ENCODE data around the gene MALAT1. TPM values are rescaled to one million over a fixed set of nuclear protein-coding genes. Genes with fewer than 3 reads are reported as not detected.

MALAT1 gene
- total RNA-seq, 1 donor from 2014 or later, result 5,781 TPM

GRCh38 chr11:65529475-65530156 is 30.8 kb downstream of the MALAT1 start:
- intact Hi-C loops (cut with DNase I), result no loop called here
- no peak for ATAC-seq

DNA sequence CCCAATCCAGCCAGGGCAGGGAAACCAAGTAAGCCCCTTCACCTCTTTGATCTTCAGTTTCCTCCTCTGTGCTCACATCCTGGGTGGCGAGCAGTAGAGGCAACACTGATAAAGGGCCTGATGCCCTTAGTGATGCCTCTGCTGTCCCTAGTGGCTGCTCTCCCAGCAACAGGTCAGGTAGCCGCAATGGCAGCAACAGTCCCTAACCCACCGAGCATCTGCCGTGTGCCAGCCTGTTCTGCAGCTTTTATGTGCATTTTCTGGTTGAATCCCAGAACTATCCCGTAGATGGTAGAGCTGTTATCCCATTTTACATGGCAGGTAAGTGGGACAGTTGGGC is 31.3 kb downstream of the MALAT1 start:
- intact Hi-C loops (cut with DNase I), result no loop called here
- no peak for DNase-seq (ENCODE audit: missing footprints)

More at GRCh38 chr11:65529475-65530156, 30.8 kb downstream of the MALAT1 start:
- no peak for DNase-seq (ENCODE audit: missing footprints)

DNA sequence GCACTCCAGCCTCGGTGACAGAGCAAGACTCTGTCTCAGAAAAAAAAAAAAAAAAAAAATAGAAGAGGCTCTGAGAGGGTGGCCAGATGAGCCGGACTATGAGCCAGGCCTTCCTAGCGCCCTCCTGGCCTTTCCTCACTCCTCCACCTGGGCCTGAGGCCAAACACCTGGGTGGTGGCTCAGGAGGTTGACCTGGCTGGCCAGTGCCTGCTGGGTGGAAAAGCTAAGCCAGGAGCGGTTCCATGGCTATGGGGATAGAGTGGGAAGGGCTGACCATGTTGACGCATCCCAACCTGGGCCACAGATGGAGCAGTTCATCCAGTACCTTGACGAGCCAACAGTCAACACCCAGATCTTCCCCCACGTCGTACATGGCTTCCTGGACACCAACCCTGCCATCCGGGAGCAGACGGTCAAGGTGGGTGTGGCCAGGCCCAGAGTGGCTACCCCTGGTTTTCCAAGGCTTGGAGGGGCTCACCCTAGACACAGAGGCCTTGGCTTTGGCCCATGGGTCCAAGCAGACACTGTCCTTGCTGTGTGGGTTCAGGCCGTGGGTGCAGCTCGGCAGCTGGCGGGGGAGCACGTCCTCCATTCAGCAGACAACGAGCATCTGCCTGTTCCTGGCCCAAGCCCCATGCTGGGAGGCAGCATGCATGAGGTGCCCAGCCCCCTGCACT is 33.7 kb downstream of the MALAT1 start:
- DNase-seq (ENCODE audit: missing footprints) (no peak), ATAC-seq (no peak)
- intact Hi-C loops (cut with DNase I), result no loop called here

More for the DNA sequence above, 31.3 kb downstream of the MALAT1 start:
- no peak for ATAC-seq

DNA sequence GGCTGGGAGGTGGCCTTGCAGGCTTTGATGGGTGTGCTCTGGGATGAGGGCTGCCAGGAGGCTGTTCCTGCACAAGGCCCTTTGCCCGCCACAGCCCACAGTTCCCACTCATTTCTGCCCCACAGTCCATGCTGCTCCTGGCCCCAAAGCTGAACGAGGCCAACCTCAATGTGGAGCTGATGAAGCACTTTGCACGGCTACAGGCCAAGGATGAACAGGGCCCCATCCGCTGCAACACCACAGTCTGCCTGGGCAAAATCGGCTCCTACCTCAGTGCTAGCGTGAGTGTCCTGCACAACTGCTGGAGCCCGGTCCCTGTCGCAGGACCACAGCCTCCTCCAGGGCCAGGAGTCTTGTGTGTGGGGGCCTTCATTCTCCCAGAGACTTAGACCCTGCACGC is 36.3 kb downstream of the MALAT1 start:
- DNase-seq (ENCODE audit: missing footprints) (no peak), ATAC-seq (no peak)
- intact Hi-C loops (cut with DNase I), result no loop called here

- intact Hi-C loops (cut with DNase I), result no loop called here
- DNase-seq (ENCODE audit: missing footprints), result no peak
- no peak for ATAC-seq
These were observed 37.8 kb downstream of the MALAT1 start for GRCh38 chr11:65536412-65537295.

DNA sequence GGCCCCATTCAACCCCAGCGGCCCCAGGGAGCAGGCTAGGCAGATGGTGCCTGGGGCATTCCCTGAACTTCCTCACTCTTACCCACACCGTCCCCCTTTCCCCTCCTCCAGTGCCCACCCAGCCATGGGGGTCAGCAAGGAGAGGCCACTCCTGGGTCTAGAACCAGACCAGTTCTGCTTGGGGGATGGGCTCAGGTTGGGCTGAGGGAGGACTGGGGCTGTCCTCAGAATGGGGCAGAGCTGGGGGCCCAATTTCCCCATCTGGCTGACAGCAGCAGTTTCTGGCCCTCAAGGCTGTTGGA is 38.4 kb downstream of the MALAT1 start:
- ATAC-seq, result no peak
- no peak for DNase-seq (ENCODE audit: missing footprints)
- intact Hi-C loops (cut with DNase I), result no loop called here

GRCh38 chr11:65537620-65538231 is 38.9 kb downstream of the MALAT1 start:
- ATAC-seq, result no peak
- DNase-seq (ENCODE audit: missing footprints), result no peak
- intact Hi-C loops (cut with DNase I), result no loop called here

DNA sequence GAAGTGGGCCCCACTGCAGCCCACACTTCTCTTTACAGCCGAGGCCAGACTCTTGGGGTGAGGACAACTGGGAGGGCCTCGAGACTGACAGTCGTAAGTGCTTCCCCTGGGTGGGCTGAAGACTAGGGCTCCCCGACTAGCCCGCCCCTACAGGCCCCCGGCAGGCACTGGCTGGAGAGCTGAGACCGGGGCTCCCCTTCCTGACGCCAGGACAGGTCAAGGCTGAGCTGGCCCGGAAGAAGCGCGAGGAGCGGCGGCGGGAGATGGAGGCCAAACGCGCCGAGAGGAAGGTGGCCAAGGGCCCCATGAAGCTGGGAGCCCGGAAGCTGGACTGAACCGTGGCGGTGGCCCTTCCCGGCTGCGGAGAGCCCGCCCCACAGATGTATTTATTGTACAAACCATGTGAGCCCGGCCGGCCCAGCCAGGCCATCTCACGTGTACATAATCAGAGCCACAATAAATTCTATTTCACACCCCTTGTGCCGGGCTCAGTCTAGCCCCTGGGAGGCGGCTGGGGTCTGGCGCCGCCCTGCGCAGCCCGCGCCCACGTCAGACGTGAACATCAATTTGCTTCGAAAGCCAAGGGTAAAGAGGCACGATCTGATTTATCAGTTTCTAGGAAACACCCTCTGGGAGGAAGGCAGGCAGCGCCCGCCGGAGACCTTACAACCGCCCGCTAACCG is 39.5 kb downstream of the MALAT1 start:
- intact Hi-C loops (cut with DNase I), result no loop called here
- DNase-seq (ENCODE audit: missing footprints) (no peak), ATAC-seq (no peak)

- DNase-seq (ENCODE audit: missing footprints) (no peak), ATAC-seq (no peak)
- intact Hi-C loops (cut with DNase I), result no loop called here
These were observed 40.3 kb downstream of the MALAT1 start for GRCh38 chr11:65538915-65539743.

DNA sequence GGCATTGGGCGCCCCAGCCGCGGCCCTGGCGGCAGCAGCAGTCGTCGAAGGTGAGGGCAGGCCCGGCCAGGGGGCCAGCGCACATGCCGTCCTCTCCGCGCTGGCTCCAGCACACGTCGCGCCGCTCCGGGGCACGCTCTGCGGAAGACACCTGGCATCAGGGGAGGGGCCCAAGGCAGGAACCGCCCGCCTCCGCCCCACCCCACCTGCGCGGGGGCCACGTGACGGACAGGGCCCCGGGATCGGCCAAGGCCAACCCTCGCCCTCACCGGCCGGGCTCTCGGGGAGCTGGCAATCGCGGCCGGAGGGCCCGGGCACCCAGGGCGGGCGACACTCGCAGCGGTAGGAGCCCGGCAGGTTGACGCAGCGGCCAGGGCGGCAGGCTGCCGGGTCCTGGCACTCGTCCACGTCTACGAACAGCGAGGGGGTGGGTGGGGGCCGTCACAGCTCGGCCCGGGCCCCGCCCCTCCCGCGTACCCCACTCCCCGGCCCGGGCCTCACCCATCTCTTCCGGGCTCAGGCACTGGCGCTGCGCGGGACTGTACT is 41.0 kb downstream of the MALAT1 start:
- intact Hi-C loops (cut with DNase I), result loop anchor here (1.0 to 2.0 kb wide), 4 partner anchors 17 to 75 kb away; partner anchors contain the start of genes MAP3K11 and PCNX3
- DNase-seq (ENCODE audit: missing footprints) (no peak), ATAC-seq (peak; percentile 6)

GRCh38 chr11:65540290-65541092 is 41.6 kb downstream of the MALAT1 start:
- intact Hi-C loops (cut with DNase I), result loop anchor here (1.0 to 2.0 kb wide), 5 partner anchors 17 to 74 kb away; partner anchors contain the start of genes MAP3K11, PCNX3 and ZNRD2
- DNase-seq (ENCODE audit: missing footprints), result peak; percentile 97
- ATAC-seq, result peak; percentile 94

GRCh38 chr11:65541093-65541982 is 42.5 kb downstream of the MALAT1 start:
- DNase-seq (ENCODE audit: missing footprints) (no peak), ATAC-seq (no peak)
- intact Hi-C loops (cut with DNase I), result loop anchor here (1.0 to 2.0 kb wide), 3 partner anchors 29 to 73 kb away; partner anchors contain the start of genes MAP3K11, PCNX3 and ZNRD2

- no peak for DNase-seq (ENCODE audit: missing footprints)
- ATAC-seq, result no peak
- intact Hi-C loops (cut with DNase I), result no loop called here
These were observed 44.0 kb downstream of the MALAT1 start for GRCh38 chr11:65542738-65543390.

DNA sequence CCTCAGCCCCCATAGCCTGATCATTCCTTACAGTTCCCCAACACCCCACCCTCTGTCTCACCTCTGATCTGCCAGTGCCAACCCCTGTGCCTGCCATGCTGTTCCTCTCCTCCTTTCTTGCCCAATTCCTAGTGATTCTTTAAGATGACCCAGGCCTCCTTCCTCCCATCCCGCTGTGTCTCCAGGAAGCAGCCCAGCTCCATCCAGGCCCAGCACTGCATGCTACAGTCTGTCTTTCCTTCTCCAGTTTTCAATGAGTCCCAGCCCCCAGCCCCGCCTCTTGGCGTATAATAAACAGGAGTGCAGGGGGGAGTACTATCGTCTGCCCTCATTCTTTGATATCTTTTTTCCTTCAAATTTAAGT is 47.0 kb downstream of the MALAT1 start:
- ATAC-seq, result no peak
- no peak for DNase-seq (ENCODE audit: missing footprints)
- intact Hi-C loops (cut with DNase I), result no loop called here

DNA sequence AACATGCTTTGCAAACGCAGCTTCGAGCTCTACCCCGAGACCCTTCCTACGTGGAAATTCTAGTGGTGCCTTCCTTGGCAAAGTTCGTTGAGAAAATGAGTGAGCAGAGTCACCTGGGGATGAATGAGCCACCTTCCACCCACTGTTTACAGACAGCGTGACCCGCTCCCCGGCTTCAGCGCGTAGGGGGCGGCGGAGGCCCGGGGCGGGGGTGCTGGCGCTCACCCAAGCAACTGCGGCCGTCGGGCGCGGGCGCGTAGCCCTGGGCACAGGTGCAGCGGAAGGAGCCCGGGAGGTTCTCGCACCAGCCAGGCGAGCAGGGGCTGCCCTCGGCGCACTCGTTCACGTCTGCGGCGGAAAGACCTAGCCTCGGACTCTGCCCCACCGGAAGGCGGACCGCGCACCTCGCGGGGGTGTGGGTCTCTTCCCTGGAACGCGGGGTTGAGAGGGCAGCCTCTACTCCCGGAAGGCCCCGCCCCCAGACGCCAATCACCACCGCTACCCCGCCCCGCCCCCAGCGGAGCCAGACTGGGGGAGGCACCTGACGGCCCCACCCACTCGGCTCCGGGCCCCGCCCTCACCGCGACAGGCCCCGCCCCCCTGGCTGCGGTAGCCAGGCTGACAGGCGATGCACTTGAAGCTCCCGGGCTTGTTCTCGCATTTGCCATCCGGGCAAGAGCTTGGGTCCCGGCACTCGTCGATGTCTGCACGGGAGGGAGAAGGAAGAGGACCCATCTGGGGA is 47.5 kb downstream of the MALAT1 start:
- DNase-seq (ENCODE audit: missing footprints) (peak; percentile 95), ATAC-seq (peak; percentile 68)
- intact Hi-C loops (cut with DNase I), result no loop called here

Measured in Right ventricle myocardium inferior (tissue), 1 donor.